ENCODE results near the gene ACAP2. TPM values are rescaled to one million over a fixed set of nuclear protein-coding genes. Genes with fewer than 3 reads are reported as not detected.

The ACAP2 gene
- polyA plus RNA-seq, 1 donor from 2014 or later, result 88.7 TPM

DNA sequence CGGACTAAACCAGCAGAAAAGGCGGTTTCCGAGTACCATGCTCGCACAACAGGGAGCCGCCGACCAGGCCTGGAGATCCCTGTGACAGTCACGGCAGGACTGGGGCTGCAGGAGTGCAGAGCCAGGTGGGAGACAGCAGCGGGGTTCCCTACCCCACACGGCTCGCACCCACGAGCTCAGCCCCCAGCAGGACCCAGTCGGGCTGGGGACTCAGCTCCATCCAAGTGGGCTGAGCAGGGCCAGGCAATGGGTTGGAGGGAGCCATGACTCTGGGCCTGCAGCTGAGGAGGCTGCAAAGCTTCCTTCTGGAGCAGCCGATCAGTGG, 187.7 kb downstream of the ACAP2 start:
- H3K27ac ChIP-seq (ENCODE audit: low read length), result no peak overlapping the region
- H3K36me3 ChIP-seq (ENCODE audit: insufficient read depth, low read length), result no peaks in the 10 kb centered on the region
- no peaks in the 10 kb centered on the region for H4K20me1 ChIP-seq (ENCODE audit: insufficient read depth)
- H3K4me3 ChIP-seq (ENCODE audit: low read length), result no peak overlapping the region
- no peaks in the 10 kb centered on the region for H3K9me3 ChIP-seq (ENCODE audit: low read length)
- no peak overlapping the region for H2AFZ ChIP-seq (ENCODE audit: low read depth, low read length)
- TF ChIP-seq TAF1 (IDR thresholded peaks at IDR 0.05; ENCODE audit: low read depth) (no peak), SMC3 (conservative IDR thresholded peaks at IDR 0.05; ENCODE audit: poor library complexity) (no peak), MXI1 (conservative IDR thresholded peaks at IDR 0.05; ENCODE audit: poor library complexity, severe bottlenecking) (no peak), REST (IDR thresholded peaks at IDR 0.05; ENCODE audit: borderline replicate concordance) (no peak), RAD21 (conservative IDR thresholded peaks at IDR 0.05) (no peak), EP300 (conservative IDR thresholded peaks at IDR 0.05; ENCODE audit: poor library complexity, severe bottlenecking) (no peak), POLR2AphosphoS5 (IDR thresholded peaks at IDR 0.05) (no peak), EZH2 (IDR thresholded peaks at IDR 0.05; ENCODE audit: borderline replicate concordance, insufficient read depth, low read length, poor library complexity, severe bottlenecking) (no peak)
- TF ChIP-seq, protein P1, sequence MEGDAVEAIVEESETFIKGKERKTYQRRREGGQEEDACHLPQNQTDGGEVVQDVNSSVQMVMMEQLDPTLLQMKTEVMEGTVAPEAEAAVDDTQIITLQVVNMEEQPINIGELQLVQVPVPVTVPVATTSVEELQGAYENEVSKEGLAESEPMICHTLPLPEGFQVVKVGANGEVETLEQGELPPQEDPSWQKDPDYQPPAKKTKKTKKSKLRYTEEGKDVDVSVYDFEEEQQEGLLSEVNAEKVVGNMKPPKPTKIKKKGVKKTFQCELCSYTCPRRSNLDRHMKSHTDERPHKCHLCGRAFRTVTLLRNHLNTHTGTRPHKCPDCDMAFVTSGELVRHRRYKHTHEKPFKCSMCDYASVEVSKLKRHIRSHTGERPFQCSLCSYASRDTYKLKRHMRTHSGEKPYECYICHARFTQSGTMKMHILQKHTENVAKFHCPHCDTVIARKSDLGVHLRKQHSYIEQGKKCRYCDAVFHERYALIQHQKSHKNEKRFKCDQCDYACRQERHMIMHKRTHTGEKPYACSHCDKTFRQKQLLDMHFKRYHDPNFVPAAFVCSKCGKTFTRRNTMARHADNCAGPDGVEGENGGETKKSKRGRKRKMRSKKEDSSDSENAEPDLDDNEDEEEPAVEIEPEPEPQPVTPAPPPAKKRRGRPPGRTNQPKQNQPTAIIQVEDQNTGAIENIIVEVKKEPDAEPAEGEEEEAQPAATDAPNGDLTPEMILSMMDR (IDR thresholded peaks at IDR 0.05; ENCODE audit: poor library complexity, severe bottlenecking), result no peak
- H3K79me2 ChIP-seq (replicated peaks; ENCODE audit: insufficient read depth, low read length), result peaks cover 11% of the 10 kb centered on the region
- no peaks in the 10 kb centered on the region for H3F3A ChIP-seq (ENCODE audit: insufficient read depth, low read length, poor library complexity, severe bottlenecking)
- no peaks in the 10 kb centered on the region for H3K9me2 ChIP-seq (ENCODE audit: insufficient read depth, low read length)
- H3K9ac ChIP-seq (ENCODE audit: low read length), result no peak overlapping the region
- no peaks in the 10 kb centered on the region for H3K27me3 ChIP-seq (ENCODE audit: insufficient read depth, low read depth, low read length)
- H3K4me2 ChIP-seq (ENCODE audit: low read length), result no peak overlapping the region

- no peak overlapping the region for H3K4me3 ChIP-seq (ENCODE audit: low read length)
- no peaks in the 10 kb centered on the region for H3F3A ChIP-seq (ENCODE audit: insufficient read depth, low read length, poor library complexity, severe bottlenecking)
- no peaks in the 10 kb centered on the region for H3K9me3 ChIP-seq (ENCODE audit: low read length)
- no peaks in the 10 kb centered on the region for H3K36me3 ChIP-seq (ENCODE audit: insufficient read depth, low read length)
- no peak overlapping the region for H3K27ac ChIP-seq (ENCODE audit: low read length)
- H3K4me2 ChIP-seq (ENCODE audit: low read length), result no peak overlapping the region
- H2AFZ ChIP-seq (ENCODE audit: low read depth, low read length), result no peak overlapping the region
- H4K20me1 ChIP-seq (ENCODE audit: insufficient read depth), result no peaks in the 10 kb centered on the region
- no peak for TF ChIP-seq EP300 (conservative IDR thresholded peaks at IDR 0.05; ENCODE audit: poor library complexity, severe bottlenecking)
- TF ChIP-seq TAF1 (IDR thresholded peaks at IDR 0.05; ENCODE audit: low read depth), result no peak
- TF ChIP-seq RAD21 (conservative IDR thresholded peaks at IDR 0.05), result no peak
- TF ChIP-seq, protein P1 (IDR thresholded peaks at IDR 0.05; ENCODE audit: poor library complexity, severe bottlenecking), result no peak
- TF ChIP-seq POLR2AphosphoS5 (IDR thresholded peaks at IDR 0.05), result no peak
- no peak for TF ChIP-seq MXI1 (conservative IDR thresholded peaks at IDR 0.05; ENCODE audit: poor library complexity, severe bottlenecking)
- no peak for TF ChIP-seq EZH2 (IDR thresholded peaks at IDR 0.05; ENCODE audit: borderline replicate concordance, insufficient read depth, low read length, poor library complexity, severe bottlenecking)
- TF ChIP-seq SMC3 (conservative IDR thresholded peaks at IDR 0.05; ENCODE audit: poor library complexity), result no peak
- TF ChIP-seq REST (IDR thresholded peaks at IDR 0.05; ENCODE audit: borderline replicate concordance), result no peak
- H3K79me2 ChIP-seq (replicated peaks; ENCODE audit: insufficient read depth, low read length), result peaks cover 11% of the 10 kb centered on the region
- no peak overlapping the region for H3K9ac ChIP-seq (ENCODE audit: low read length)
- H3K27me3 ChIP-seq (ENCODE audit: insufficient read depth, low read depth, low read length), result no peaks in the 10 kb centered on the region
- H3K9me2 ChIP-seq (ENCODE audit: insufficient read depth, low read length), result no peaks in the 10 kb centered on the region
Observed at GRCh38 chr3:195254454-195255175, 188.2 kb downstream of the ACAP2 start.
